Astrocyte (in vitro differentiated cells and primary cell): ENCODE data around the gene LDLRAD4.

ENCODE experiments used
- EZH2 ChIP-seq: IDR thresholded peaks from 2 replicates; pipeline ENCODE4 v1.6.1; 2012; ENCODE audit warnings: mild to moderate bottlenecking, low read length, inconsistent platforms; ENCODE audit not compliant: insufficient read depth
- TF ChIP-seq, protein P1 (sequence below): IDR thresholded peaks from 2 replicates; pipeline ENCODE4 v1.5.1; 2011; ENCODE audit warnings: low read depth, mild to moderate bottlenecking, inconsistent platforms, low read length, moderate library complexity; ENCODE audit not compliant: insufficient read depth

- TF ChIP-seq, protein P1, sequence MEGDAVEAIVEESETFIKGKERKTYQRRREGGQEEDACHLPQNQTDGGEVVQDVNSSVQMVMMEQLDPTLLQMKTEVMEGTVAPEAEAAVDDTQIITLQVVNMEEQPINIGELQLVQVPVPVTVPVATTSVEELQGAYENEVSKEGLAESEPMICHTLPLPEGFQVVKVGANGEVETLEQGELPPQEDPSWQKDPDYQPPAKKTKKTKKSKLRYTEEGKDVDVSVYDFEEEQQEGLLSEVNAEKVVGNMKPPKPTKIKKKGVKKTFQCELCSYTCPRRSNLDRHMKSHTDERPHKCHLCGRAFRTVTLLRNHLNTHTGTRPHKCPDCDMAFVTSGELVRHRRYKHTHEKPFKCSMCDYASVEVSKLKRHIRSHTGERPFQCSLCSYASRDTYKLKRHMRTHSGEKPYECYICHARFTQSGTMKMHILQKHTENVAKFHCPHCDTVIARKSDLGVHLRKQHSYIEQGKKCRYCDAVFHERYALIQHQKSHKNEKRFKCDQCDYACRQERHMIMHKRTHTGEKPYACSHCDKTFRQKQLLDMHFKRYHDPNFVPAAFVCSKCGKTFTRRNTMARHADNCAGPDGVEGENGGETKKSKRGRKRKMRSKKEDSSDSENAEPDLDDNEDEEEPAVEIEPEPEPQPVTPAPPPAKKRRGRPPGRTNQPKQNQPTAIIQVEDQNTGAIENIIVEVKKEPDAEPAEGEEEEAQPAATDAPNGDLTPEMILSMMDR: no peak
- TF ChIP-seq EZH2: no peak
Measured at GRCh38 chr18:13305301-13305700, 86.7 kb downstream of the LDLRAD4 start.
